Liver (tissue), 9 donors: ENCODE data around the gene PGS1. TPM values are rescaled to one million over a fixed set of nuclear protein-coding genes. Genes with fewer than 3 reads are reported as not detected.

ENCODE experiments used
- DNase-seq: peaks from one replicate; pipeline ENCODE4 v3.0.0-alpha.2; 2017; ENCODE audit warnings: low spot score
- H3K27ac ChIP-seq, 2 donors: one replicate each; pipeline ENCODE4 v1.7.0; 2013; ENCODE audit warnings: inconsistent platforms in 2 of 2, low read length in 2 of 2, control low read depth in 1 of 2, low read depth in 1 of 2, mild to moderate bottlenecking in 1 of 2
- H3K27me3 ChIP-seq, 4 donors: one replicate each; pipeline versions ENCODE4 v1.6.1 to v1.7.0; 2013; ENCODE audit warnings: low read length in 3 of 4, inconsistent platforms in 1 of 4, mild to moderate bottlenecking in 1 of 4, moderate library complexity in 1 of 4; ENCODE audit not compliant: control insufficient read depth in 4 of 4, insufficient read depth in 4 of 4
- H3K36me3 ChIP-seq, 4 donors: one replicate each; pipeline versions ENCODE4 v1.6.1 to v1.7.0; 2013; ENCODE audit warnings: low read length in 3 of 4, mild to moderate bottlenecking in 3 of 4, low read depth in 1 of 4, moderate library complexity in 1 of 4; ENCODE audit not compliant: control insufficient read depth in 4 of 4, insufficient read depth in 3 of 4
- H3K4me1 ChIP-seq, 4 donors: one replicate each; pipeline versions ENCODE4 v1.6.1 to v1.7.0; 2013; ENCODE audit warnings: low read length in 3 of 4, mild to moderate bottlenecking in 3 of 4, moderate library complexity in 1 of 4; ENCODE audit not compliant: control insufficient read depth in 4 of 4, insufficient read depth in 4 of 4
- H3K4me3 ChIP-seq, 3 donors: one replicate each; pipeline versions ENCODE4 v1.6.1 to v1.7.0; 2013; ENCODE audit warnings: low read length in 3 of 3, control low read depth in 1 of 3, low read depth in 1 of 3, mild to moderate bottlenecking in 1 of 3
- H3K9ac ChIP-seq, 2 donors: one replicate each; pipeline ENCODE4 v1.7.0; 2013; ENCODE audit warnings: low read length in 2 of 2, mild to moderate bottlenecking in 2 of 2, moderate library complexity in 2 of 2, control low read depth in 1 of 2, low read depth in 1 of 2
- H3K9me3 ChIP-seq, 4 donors: one replicate each; pipeline versions ENCODE4 v1.6.1 to v1.7.0; 2013; ENCODE audit warnings: low read length in 3 of 4; ENCODE audit not compliant: control insufficient read depth in 4 of 4
- EGR1 ChIP-seq, 2 donors: IDR thresholded peaks; 2 replicates each; pipeline ENCODE4 v1.6.1; 2016 to 2018; ENCODE audit warnings: antibody characterized with exemption in 2 of 2, low read depth in 2 of 2
- FOXA1 ChIP-seq: IDR thresholded peaks from 2 replicates; pipeline ENCODE4 v1.6.1; 2016; ENCODE audit warnings: antibody characterized with exemption
- FOXA2 ChIP-seq: IDR thresholded peaks from 2 replicates; pipeline ENCODE4 v1.6.1; 2016; ENCODE audit warnings: antibody characterized with exemption
- GABPA ChIP-seq, 2 donors: IDR thresholded peaks in 1 of 2; conservative IDR thresholded peaks in 1 of 2; 2 replicates each; pipeline ENCODE4 v1.6.1; 2016; ENCODE audit warnings: antibody characterized with exemption in 2 of 2, mild to moderate bottlenecking in 1 of 2, moderate library complexity in 1 of 2
- HNF4G ChIP-seq: IDR thresholded peaks from 2 replicates; pipeline ENCODE4 v1.6.1; 2016; ENCODE audit warnings: antibody characterized with exemption
- JUND ChIP-seq, 2 donors: IDR thresholded peaks; 2 replicates each; pipeline ENCODE4 v1.6.1; 2016; ENCODE audit warnings: antibody characterized with exemption in 2 of 2
- NR2F2 ChIP-seq: IDR thresholded peaks from 2 replicates; pipeline ENCODE4 v1.6.1; 2016; ENCODE audit warnings: antibody characterized with exemption
- RAD21 ChIP-seq, 2 donors: IDR thresholded peaks; 2 replicates each; pipeline ENCODE4 v1.6.1; 2016; ENCODE audit warnings: antibody characterized with exemption in 2 of 2, mild to moderate bottlenecking in 2 of 2
- RXRA ChIP-seq, 2 donors: IDR thresholded peaks; 2 replicates each; pipeline ENCODE4 v1.6.1; 2017 to 2018; ENCODE audit warnings: antibody characterized with exemption in 2 of 2, mild to moderate bottlenecking in 1 of 2
- SP1 ChIP-seq: IDR thresholded peaks from 2 replicates; pipeline ENCODE4 v1.6.1; 2018; ENCODE audit warnings: antibody characterized with exemption, mild to moderate bottlenecking
- TAF1 ChIP-seq: conservative IDR thresholded peaks from 2 replicates; pipeline ENCODE4 v1.6.1; 2016; ENCODE audit warnings: antibody characterized with exemption, mild to moderate bottlenecking
- YY1 ChIP-seq: IDR thresholded peaks from 2 replicates; pipeline ENCODE4 v1.6.1; 2016; ENCODE audit warnings: antibody characterized with exemption, mild to moderate bottlenecking
- WGBS: extraction: QIAGEN DNeasy Blood & Tissue Kit; methylation state at CpG from one replicate; pipeline ENCODE4 v1.1.7; 2013; 5-methylcytosine and 5-hydroxymethylcytosine counted together
- polyA plus RNA-seq, 2 donors: library from polyadenylated mRNA; stranded (reverse) in 1 of 2; unstranded in 1 of 2; fragments of 200-250 nt in 1 of 2; fragments of >200 nt in 1 of 2; fragmentation: Nextera tagmentation in 1 of 2; extraction: Ambion mirVana in 1 of 2; gene quantifications; one replicate each; pipeline versions ENCODE4 v1.2.1 to v1.2.3, GENCODE V29; 2013 to 2015
- total RNA-seq, 2 donors: library from RNA; depleted of rRNA; stranded (reverse); fragments of >200 nt; gene quantifications; one replicate each; pipeline ENCODE4 v1.2.3, GENCODE V29; 2014
- TF ChIP-seq, protein P1 (sequence below): IDR thresholded peaks from 2 replicates; pipeline ENCODE4 v1.6.1; 2016; ENCODE audit warnings: antibody characterized with exemption
- TF ChIP-seq, protein P2 (sequence below): IDR thresholded peaks from 2 replicates; pipeline ENCODE4 v1.6.1; 2016; ENCODE audit warnings: antibody characterized with exemption
- TF ChIP-seq, protein P3 (sequence below): IDR thresholded peaks from 2 replicates; pipeline ENCODE4 v1.6.1; 2016; ENCODE audit warnings: antibody characterized with exemption, mild to moderate bottlenecking
- TF ChIP-seq, protein P4 (sequence below): IDR thresholded peaks from 2 replicates; pipeline ENCODE4 v1.6.1; 2016; ENCODE audit warnings: antibody characterized with exemption
- donor health status: healthy.
- donor health status: healthy.
- donor health status: healthy.
- donor health status: healthy.
- donor health status: healthy.

PGS1 gene
- total and polyA plus RNA-seq, 4 donors = 8.1 to 24.1 (median 12.2) TPM

DNA sequence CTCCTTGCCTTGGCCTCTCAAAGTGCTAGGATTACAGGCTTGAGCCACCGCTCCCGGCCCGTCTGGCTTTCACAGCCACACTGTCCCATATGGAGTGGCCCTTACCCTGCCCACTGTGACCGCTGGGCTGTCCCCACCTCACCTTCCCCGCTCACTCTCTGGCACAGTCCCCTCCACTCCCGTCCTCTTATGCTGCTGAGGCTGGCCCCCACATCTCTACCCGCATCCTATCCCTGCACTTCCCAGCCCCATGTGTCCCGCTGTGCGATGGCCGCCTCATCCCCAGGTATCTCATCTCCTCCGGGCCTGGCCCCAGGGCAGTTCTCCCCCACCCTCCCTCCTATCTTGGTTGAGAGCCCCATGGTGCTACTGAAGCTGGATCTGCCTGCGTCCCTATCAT lies 93.2 kb downstream of the PGS1 start:
- peaks cover 0 to 2% (median 0%) of the 10 kb centered on the region in 4 donors for H3K27me3 ChIP-seq
- WGBS = 88% methylated on average over 12 of the region's 12 CpGs
- no peaks in the 10 kb centered on the region for H3K4me1 ChIP-seq
- H3K9ac ChIP-seq = no peak overlapping the region
- no peak for DNase-seq
- H3K9me3 ChIP-seq = peaks cover 0 to 2% (median 0%) of the 10 kb centered on the region in 4 donors
- H3K36me3 ChIP-seq = no peaks in the 10 kb centered on the region
- no peak overlapping the region for H3K27ac ChIP-seq
- no peak for TF ChIP-seq TAF1
- TF ChIP-seq, protein P1, sequence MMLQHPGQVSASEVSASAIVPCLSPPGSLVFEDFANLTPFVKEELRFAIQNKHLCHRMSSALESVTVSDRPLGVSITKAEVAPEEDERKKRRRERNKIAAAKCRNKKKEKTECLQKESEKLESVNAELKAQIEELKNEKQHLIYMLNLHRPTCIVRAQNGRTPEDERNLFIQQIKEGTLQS = no peak
- TF ChIP-seq HNF4G = no peak
- TF ChIP-seq YY1 = no peak
- TF ChIP-seq, protein P2, sequence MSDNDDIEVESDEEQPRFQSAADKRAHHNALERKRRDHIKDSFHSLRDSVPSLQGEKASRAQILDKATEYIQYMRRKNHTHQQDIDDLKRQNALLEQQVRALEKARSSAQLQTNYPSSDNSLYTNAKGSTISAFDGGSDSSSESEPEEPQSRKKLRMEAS = no peak
- TF ChIP-seq RXRA (IDR thresholded peaks at IDR 0.05) = no peak
- TF ChIP-seq, protein P3, sequence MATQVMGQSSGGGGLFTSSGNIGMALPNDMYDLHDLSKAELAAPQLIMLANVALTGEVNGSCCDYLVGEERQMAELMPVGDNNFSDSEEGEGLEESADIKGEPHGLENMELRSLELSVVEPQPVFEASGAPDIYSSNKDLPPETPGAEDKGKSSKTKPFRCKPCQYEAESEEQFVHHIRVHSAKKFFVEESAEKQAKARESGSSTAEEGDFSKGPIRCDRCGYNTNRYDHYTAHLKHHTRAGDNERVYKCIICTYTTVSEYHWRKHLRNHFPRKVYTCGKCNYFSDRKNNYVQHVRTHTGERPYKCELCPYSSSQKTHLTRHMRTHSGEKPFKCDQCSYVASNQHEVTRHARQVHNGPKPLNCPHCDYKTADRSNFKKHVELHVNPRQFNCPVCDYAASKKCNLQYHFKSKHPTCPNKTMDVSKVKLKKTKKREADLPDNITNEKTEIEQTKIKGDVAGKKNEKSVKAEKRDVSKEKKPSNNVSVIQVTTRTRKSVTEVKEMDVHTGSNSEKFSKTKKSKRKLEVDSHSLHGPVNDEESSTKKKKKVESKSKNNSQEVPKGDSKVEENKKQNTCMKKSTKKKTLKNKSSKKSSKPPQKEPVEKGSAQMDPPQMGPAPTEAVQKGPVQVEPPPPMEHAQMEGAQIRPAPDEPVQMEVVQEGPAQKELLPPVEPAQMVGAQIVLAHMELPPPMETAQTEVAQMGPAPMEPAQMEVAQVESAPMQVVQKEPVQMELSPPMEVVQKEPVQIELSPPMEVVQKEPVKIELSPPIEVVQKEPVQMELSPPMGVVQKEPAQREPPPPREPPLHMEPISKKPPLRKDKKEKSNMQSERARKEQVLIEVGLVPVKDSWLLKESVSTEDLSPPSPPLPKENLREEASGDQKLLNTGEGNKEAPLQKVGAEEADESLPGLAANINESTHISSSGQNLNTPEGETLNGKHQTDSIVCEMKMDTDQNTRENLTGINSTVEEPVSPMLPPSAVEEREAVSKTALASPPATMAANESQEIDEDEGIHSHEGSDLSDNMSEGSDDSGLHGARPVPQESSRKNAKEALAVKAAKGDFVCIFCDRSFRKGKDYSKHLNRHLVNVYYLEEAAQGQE = no peak
- no peak overlapping the region for H3K4me3 ChIP-seq

DNA sequence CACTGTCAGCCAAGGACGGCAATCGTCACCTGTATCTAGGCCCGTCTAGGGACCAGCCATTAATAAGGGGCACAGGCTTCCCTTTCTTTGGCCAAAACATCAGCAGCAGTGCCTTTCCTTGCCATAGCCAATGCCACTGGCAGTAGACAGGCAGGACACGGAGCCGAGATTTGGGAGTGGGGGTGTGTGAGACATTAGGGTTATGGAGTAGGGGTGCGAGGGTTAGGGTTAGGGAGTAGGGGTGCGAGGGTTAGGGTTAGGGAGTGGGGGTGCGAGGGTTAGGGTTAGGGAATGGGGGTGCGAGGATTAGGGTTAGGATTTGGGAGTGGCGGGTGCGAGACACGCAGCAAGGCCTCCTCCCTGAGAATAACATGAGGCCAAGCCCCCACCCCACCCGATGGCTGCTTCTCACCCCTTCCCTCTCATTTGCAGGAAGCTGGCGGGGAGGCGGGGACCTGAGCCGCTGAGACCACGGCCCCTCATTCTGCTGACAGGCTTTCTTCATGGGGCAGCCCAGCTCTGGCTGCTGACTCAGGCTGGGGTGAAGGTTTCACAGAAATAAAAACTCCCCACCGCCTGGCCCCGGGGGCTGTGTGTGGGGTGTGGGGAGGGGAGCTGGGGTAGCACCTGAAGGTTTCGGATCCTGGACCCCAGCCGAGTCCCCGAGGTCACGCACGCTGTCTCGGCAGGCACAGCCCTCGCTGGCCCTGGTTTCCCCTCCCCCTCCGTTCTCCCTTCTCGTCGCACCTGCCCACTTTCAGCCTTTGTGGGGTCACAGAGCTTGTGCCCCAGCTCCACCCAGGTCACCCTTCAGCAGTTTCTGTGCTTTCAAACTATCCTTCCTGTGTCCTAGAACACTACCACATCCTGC lies 93.8 kb downstream of the PGS1 start:
- Histone ChIP-seq H3K9me3 (peaks cover 0 to 2% (median 0%) of the 10 kb centered on the region in 4 donors), H3K27me3 (peaks cover 0 to 2% (median 0%) of the 10 kb centered on the region in 4 donors), H3K36me3 (no peaks in the 10 kb centered on the region), H3K27ac (no peak overlapping the region), H3K9ac (no peak overlapping the region), H3K4me3 (no peak overlapping the region), H3K4me1 (no peaks in the 10 kb centered on the region)
- no peak for DNase-seq
- TF ChIP-seq HNF4G = no peak
- TF ChIP-seq, protein P2 = no peak
- TF ChIP-seq RAD21 (IDR thresholded peaks at IDR 0.05) = no peak
- no peak for TF ChIP-seq EGR1 (IDR thresholded peaks at IDR 0.05; ENCODE audit: low read depth in 2 of 2)
- TF ChIP-seq FOXA1 = no peak
- TF ChIP-seq, protein P3 = no peak
- TF ChIP-seq TAF1 = no peak
- no peak for TF ChIP-seq RXRA (IDR thresholded peaks at IDR 0.05)
- no peak for TF ChIP-seq YY1
- TF ChIP-seq, protein P1 = no peak
- TF ChIP-seq SP1 = no peak
- TF ChIP-seq GABPA (IDR thresholded peaks at IDR 0.05 in 1 of 2, conservative IDR thresholded peaks at IDR 0.05 in 1 of 2) = no peak
- no peak for TF ChIP-seq NR2F2
- TF ChIP-seq JUND (IDR thresholded peaks at IDR 0.05) = no peak
- TF ChIP-seq, protein P4, sequence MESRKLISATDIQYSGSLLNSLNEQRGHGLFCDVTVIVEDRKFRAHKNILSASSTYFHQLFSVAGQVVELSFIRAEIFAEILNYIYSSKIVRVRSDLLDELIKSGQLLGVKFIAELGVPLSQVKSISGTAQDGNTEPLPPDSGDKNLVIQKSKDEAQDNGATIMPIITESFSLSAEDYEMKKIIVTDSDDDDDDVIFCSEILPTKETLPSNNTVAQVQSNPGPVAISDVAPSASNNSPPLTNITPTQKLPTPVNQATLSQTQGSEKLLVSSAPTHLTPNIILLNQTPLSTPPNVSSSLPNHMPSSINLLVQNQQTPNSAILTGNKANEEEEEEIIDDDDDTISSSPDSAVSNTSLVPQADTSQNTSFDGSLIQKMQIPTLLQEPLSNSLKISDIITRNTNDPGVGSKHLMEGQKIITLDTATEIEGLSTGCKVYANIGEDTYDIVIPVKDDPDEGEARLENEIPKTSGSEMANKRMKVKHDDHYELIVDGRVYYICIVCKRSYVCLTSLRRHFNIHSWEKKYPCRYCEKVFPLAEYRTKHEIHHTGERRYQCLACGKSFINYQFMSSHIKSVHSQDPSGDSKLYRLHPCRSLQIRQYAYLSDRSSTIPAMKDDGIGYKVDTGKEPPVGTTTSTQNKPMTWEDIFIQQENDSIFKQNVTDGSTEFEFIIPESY = no peak
- TF ChIP-seq FOXA2 = no peak
- WGBS = 78% methylated on average over 29 of the region's 29 CpGs
